GM21515 (cell line): ENCODE data around the gene PTPRJ.
A peak's percentile ranks its signal among the peaks of the same experiment; 100 is the strongest.
"Not testable (repeated sequence)": the region's sequence is repeated elsewhere in the genome, so short reads cannot be mapped to it uniquely, and the experiment has no call there.

Source experiments
- ATAC-seq: cut with Tn5 transposase; IDR thresholded peaks from one replicate; pipeline ENCODE4 v1.9.1; 2021; ENCODE audit not compliant: unreplicated experiment

Gene PTPRJ

DNA sequence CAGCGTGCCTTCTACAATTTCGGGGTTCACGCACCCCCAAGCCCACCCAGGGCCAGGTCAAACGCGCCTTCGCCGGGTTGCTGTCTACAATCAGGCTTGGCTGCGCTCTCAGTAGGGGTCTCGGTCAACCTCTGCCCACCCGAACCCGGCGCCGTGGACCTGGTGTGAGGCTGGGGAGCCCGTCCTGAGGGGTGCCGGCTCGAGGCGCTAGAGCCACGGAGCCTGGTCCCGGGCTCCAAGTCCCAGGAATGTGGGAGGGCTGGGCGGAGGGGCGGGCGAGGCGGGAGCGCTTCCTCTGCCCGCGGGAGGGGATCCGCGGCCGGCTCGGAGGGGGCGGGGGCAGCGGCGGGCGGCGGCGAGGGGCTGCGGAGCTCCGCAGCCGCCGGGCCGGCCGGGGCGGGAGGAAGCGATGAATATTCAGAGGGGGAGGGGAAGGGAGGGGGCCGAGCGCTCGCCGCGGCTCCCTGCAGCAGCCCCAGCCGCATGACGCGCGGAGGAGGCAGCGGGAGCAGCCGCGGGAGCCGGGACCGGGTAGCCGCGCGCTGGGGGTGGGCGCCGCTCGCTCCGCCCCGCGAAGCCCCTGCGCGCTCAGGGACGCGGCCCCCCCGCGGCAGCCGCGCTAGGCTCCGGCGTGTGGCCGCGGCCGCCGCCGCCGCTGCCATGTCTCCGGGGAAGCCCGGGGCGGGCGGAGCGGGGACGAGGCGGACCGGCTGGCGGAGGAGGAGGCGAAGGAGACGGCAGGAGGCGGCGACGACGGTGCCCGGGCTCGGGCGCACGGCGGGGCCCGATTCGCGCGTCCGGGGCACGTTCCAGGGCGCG lies at the start of gene PTPRJ:
PTPRJ (plus strand) TSS at position 472 of the 819 bp plus-strand sequence. CDS start 354 bp downstream, outside the sequence.
- peak; percentile 49 for ATAC-seq

DNA sequence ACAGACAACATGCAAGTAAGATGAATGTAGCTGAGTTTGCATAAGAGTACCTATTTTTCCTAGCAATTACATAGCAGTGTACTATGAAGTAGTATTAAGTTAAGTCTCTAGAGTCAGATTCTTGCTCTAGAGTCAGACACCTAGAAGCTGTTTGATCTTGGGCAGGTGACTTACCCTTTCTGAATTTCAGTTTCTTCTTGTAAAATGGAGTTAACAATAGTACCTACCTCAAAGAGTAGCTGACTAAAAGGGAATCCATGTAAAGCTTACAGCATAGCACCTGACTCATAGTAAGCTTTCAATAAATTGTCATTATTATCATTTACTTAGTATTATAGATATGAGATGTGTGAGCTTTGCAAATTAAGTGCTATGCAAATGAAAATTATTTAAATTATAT lies 47.8 kb upstream of the PTPRJ start:
- ATAC-seq: no peak

GRCh38 chr11:47933797-47934196 lies 46.6 kb upstream of the PTPRJ start:
- ATAC-seq: not testable (repeated sequence)

DNA sequence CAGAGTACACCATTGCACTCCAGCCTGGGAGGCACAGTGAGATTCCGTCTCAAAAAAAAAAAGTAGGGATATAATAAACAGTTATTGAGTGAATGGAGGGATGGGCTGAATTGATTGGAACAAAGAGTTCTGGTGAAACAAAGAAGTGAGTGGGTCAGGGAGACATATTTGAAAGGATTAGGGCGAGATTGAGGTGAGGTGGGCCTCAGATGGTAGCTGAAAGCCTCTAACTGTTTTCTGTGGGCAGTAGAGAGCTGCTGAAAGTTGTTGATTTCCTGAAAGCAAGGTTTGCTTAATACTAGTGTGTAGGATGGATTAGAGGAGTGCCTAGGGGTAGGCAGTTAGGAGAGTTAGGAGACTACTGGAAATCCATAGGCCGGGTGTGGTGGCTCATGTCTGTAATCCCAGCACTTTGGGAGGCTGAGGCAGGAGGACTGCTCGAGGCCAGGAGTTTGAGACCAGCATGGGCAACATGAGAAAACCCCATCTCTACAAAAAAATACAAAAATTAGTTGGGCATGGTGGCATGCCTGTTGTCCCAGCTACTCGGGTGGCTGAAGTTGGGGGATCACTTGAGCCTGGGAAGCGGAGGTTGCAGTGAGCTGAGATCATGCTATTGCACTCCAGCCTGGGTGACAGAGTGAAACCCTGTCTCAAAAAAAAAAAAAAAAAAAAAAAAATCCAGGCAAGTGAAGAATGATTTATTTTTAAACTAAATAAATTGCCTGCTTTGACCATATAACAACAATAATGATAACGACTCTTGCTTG lies 41.4 kb upstream of the PTPRJ start:
- ATAC-seq: no peak

- no peak for ATAC-seq
Observed at GRCh38 chr11:47940904-47941649, 39.3 kb upstream of the PTPRJ start.

DNA sequence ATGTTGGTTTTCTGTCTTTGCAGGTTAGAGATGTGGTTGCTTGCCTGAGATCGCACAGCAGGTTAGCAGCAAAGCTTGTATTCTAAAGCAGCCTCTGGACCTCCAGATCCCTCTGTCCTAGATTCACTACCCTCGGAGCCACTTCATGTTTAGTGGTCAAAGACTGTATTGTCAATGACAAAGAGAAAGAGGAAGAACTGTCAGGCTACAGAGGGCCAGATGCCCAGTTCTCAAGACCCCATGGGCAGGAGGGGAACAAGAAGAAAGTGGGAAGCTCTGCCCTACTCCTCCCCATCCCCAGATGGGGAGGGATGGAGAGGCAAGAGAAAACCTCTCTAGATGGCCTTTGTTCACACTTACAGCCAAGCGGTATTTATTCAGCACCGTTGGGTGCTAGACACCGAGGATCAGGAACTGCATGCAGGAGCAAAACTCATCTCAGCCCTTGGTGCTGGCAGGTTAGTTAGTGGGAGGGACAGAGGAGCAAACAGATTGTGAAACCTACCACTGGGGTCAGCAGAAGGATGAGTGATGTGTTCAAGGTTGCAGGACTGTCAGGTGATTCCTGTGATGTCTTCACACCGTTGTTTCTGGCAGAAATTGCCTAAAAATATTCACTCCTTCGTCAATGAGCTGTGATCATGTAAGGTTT lies 38.3 kb upstream of the PTPRJ start:
- ATAC-seq: no peak

GRCh38 chr11:47943721-47944586 lies 36.4 kb upstream of the PTPRJ start:
- no peak for ATAC-seq

GRCh38 chr11:47944632-47945031 lies 35.7 kb upstream of the PTPRJ start:
- no peak for ATAC-seq

DNA sequence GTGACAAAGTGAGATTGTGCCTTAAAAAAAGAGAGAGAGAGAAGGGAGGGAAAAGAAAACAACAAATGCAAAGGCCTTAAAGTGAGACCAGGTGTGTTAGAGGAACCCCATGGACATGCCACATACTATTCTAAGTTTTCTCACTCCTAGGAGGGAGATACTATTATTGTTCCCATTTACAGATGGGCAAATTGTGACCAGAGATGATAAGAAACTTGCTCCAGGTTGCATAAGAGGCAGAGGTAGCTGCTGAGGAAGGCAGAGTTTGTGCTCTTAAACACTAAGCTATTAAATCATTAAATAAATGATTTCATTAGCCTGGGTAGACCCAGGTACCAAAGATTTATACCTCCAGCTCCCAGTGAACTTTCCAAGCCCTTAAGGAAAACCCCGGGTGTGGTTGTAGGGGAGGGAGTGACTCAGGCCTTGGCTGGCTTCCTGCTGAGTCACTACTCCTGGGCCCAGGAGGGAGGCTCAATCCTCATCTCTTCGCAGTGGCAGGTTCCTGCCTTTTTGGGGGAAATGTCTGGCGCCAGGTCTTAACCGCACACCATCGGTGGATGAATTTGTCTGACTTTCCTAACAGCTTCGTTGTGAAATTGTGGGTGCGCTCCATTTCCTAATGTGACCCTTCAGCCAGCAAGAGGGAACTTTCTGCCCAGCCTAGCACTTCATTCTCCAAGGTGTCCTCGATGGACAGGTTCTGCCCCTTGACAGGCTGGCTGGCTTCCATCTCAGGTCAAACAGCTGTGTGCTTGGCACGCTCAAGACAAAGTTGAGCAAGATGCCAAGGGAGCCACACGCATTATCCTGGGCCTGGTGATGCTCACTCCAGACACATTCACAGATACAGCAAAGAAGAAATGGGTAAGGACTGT lies 33.4 kb upstream of the PTPRJ start:
- ATAC-seq: no peak

- ATAC-seq: no peak
Observed at GRCh38 chr11:47948137-47948536, 32.2 kb upstream of the PTPRJ start.

DNA sequence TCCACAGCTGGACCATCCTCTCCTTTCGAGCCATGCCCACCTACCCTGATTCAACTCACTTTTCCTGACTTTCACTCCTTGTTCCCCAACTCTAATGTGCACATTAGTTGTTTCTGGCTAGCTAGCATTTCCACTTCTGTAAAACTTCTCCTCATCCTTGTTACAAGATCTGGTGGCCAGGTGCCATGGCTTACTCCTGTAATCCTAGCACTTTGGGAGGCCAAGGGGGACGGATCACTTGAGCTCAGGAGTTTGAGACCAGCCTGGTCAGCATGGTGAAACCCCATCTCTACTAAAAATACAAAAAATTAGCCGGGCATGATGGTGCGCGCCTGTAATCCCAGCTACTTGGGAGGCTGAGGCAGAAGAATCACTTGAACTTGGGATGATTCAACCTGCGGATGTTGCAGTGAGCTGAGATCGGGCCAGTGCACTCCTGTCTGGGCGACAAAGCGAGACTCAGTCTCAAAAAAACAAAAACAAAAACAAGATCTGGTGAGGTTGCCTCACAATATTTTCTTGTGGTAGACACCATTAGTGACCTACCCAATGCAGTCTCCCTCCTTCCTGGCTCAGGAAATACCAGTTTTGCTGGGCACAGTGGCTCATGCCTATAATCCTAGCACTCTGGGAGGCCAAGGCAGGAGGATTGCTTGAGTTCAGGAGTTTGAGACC lies 31.2 kb upstream of the PTPRJ start:
- ATAC-seq: not testable (repeated sequence)

GRCh38 chr11:47950396-47950795 lies 30.0 kb upstream of the PTPRJ start:
- peak; percentile 77 for ATAC-seq

- not testable (repeated sequence) for ATAC-seq
Observed at GRCh38 chr11:47951504-47951903, 28.9 kb upstream of the PTPRJ start.

DNA sequence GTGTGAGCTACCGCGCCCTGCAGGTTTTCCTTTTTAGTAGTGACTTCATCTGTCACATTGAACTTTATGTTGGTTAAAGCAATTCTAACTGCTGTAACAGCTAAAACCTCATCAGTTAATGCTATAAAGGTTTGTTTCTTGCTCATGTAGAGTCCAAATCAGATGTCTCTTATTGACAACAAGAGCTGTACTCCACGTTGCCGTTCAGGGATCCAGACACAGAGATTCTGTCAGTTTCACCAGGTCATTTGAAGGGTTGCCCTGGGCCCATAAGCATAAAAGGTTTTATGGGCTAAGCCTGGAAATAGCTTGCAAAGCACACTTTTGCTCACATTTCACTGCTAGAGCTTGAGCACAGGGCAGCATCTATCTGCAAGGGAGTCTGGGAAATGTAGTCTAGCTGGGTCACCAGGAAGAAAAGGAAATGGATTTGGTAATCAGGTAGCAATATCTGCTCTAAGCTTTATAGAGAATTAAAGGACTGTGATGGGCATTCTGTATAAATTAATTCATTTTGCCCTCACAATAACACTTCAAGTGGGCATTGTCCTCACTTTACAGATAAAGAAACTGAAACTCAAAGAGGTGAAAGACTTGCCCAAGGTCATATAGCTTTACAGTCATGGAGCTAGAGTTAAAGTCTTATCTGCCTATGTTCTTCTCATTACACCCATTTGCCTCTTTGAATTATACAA lies 25.2 kb upstream of the PTPRJ start:
- no peak for ATAC-seq

GRCh38 chr11:47960015-47960414 lies 20.3 kb upstream of the PTPRJ start:
- ATAC-seq: no peak

GRCh38 chr11:47961383-47961782 lies 19.0 kb upstream of the PTPRJ start:
- ATAC-seq: no peak

GRCh38 chr11:47964546-47964945 lies 15.8 kb upstream of the PTPRJ start:
- ATAC-seq: no peak
